Endodermal cell (in vitro differentiated cells): ENCODE results near the gene C9orf50. TPM values are rescaled to one million over a fixed set of nuclear protein-coding genes. Genes with fewer than 3 reads are reported as not detected.

ENCODE experiments used
- DNase-seq: peaks from one replicate; pipeline ENCODE4 v3.0.0-alpha.2; 2017
- H3K27ac ChIP-seq: 2 replicates; pipeline ENCODE4 v1.5.1; 2013; ENCODE audit warnings: mild to moderate bottlenecking, low read depth, low read length, moderate library complexity
- H3K27me3 ChIP-seq: 2 replicates; pipeline ENCODE4 v1.6.1; 2013; ENCODE audit warnings: mild to moderate bottlenecking, low read length, moderate library complexity; ENCODE audit not compliant: insufficient read depth, control insufficient read depth, poor library complexity, severe bottlenecking
- H3K36me3 ChIP-seq: 2 replicates; pipeline ENCODE4 v1.7.0; 2013; ENCODE audit warnings: mild to moderate bottlenecking, low read length, moderate library complexity; ENCODE audit not compliant: control insufficient read depth, insufficient read depth
- H3K4me1 ChIP-seq: one replicate; pipeline ENCODE4 v1.7.0; 2013; ENCODE audit warnings: low read length; ENCODE audit not compliant: control insufficient read depth, insufficient read depth
- H3K4me3 ChIP-seq: 2 replicates; pipeline ENCODE4 v1.5.1; 2013; ENCODE audit warnings: mild to moderate bottlenecking, low read length, moderate library complexity
- H3K9ac ChIP-seq: 2 replicates; pipeline ENCODE4 v1.6.1; 2013; ENCODE audit warnings: mild to moderate bottlenecking, low read length, moderate library complexity; ENCODE audit not compliant: poor library complexity, severe bottlenecking; ENCODE audit errors: extremely low read depth
- H3K9me3 ChIP-seq: 2 replicates; pipeline ENCODE4 v1.6.1; 2013; ENCODE audit warnings: mild to moderate bottlenecking, low read length, moderate library complexity; ENCODE audit not compliant: control insufficient read depth
- H3K27ac Mint-ChIP-seq: 2 replicates; pipeline ENCODE4 v1.8.0; 2020; ENCODE audit warnings: mixed read lengths
- H3K27me3 Mint-ChIP-seq: 2 replicates; pipeline ENCODE4 v1.8.0; 2021; ENCODE audit warnings: mild to moderate bottlenecking, mixed read lengths; ENCODE audit not compliant: insufficient read depth
- H3K36me3 Mint-ChIP-seq: 2 replicates; pipeline ENCODE4 v1.8.0; 2020; ENCODE audit warnings: low read depth, mixed read lengths
- H3K4me1 Mint-ChIP-seq: 2 replicates; pipeline ENCODE4 v1.8.0; 2020; ENCODE audit warnings: mixed read lengths
- H3K4me3 Mint-ChIP-seq: 2 replicates; pipeline ENCODE4 v1.8.0; 2020; ENCODE audit warnings: mild to moderate bottlenecking, moderate library complexity, mixed read lengths
- H3K9me3 Mint-ChIP-seq: 2 replicates; pipeline ENCODE4 v1.8.0; 2020; ENCODE audit warnings: mild to moderate bottlenecking, mixed read lengths
- CTCF ChIP-seq: fragments of 200-600 bp; sonication (generic); conservative IDR thresholded peaks from 2 replicates; pipeline ENCODE4 v1.5.0; 2021; ENCODE audit warnings: antibody characterized with exemption, mild to moderate bottlenecking
- WGBS, 2 experiments: methylation state at CpG; one replicate each; pipeline versions ENCODE4 v1.1.5 to v1.1.7; 2013; ENCODE audit warnings: missing lambda C conversion rate in 2 of 2, mixed read lengths in 1 of 2; ENCODE audit not compliant: insufficient coverage in 1 of 2, insufficient read length in 1 of 2; 5-methylcytosine and 5-hydroxymethylcytosine counted together
- total RNA-seq, 2 donors: library from RNA; stranded (reverse); fragmentation: NEBNext Ultra II Directional in 1 of 2; extraction: Animal tissue kit (Norgen Biotek cat#: 25700) in 1 of 2; gene quantifications; 2 replicates in 1 of 2; 3 replicates in 1 of 2; pipeline ENCODE4 v1.2.1, GENCODE V29; 2021

The C9orf50 gene
- total RNA-seq, 2 donors from 2014 or later, result not detected

DNA sequence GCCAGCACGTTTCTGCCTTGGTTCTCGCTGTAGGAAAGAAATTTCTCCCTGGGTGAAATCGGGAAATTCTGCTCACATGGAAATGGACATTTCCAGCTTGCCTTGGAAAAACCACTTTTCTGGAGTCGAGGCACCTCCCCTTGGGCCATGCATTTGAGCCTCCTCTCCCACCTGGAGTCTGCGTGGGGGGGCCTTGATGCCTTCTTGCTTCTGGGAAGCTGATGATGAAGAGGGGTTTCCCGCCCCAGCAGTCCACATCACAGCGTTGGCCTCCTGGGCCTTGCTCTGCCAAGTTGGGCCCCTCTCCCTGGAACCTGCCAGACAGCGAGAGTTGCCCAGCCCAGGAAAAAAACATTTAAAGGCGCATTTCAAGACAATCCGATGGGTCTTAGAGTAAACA is 22.8 kb upstream of the C9orf50 start:
- Mint-ChIP-seq H3K27ac (no peak overlapping the region), H3K4me3 (no peak overlapping the region), H3K36me3 (no peaks in the 10 kb centered on the region), H3K27me3 (no peaks in the 10 kb centered on the region), H3K4me1 (peaks cover 10% of the 10 kb centered on the region), H3K9me3 (no peaks in the 10 kb centered on the region)
- peaks cover 10% of the 10 kb centered on the region for H3K36me3 ChIP-seq
- H3K4me3 ChIP-seq, result no peak overlapping the region
- no peak for TF ChIP-seq CTCF
- no peaks in the 10 kb centered on the region for H3K9me3 ChIP-seq
- H3K27me3 ChIP-seq, result no peaks in the 10 kb centered on the region
- DNase-seq, result no peak
- H3K4me1 ChIP-seq, result peaks cover 6% of the 10 kb centered on the region
- H3K9ac ChIP-seq, result no peak overlapping the region
- H3K27ac ChIP-seq, result no peak overlapping the region
- 92 to 96% methylated on average over 7 to 8 of the region's 10 CpGs for WGBS, 2 experiments

DNA sequence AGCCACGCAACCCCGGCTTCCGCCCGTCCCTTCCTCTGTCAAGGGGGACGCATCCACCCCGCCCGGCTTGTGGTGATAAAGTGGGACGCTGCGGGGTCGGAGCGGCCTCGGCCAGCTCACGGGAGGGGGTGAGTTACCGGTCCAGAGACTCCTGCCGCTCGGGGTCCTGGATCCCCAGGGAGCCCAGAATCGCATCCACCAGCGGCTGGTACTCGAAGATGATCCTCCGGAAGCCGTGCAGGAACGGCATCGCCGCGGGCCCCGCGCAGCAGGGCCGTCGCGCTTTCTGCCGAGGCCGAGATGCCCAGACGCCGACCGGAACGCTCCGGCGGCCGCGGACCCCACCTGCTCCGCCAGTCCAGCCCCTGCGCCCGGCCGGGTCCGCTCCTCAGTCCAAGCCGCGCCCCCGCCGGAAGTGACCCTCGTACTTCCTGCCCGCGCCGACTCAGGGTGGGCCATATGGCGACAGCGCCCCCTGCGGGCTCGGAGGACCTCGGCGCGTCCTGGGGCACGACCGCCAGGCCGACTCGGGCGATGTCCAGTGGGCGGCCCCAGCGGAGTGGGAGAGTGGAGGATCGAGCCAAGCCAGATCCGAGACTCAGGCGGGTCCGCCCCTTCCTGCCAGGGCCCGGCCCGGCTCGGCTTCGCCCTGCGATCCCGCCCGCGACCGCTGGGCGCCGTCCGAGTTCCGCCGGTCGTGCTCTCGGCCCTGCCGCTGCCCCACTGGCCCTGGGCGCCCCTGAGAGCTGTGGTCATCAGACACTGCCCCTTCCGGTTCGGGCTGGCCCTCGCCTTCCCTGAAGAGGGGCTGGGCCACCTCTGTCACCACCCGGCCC is 21.1 kb upstream of the C9orf50 start, which contains the start of gene ASB6:
TSS of gene ASB6 (minus strand) at position 402 of the 836 bp plus-strand sequence. CDS start at position 250, 152 bp downstream.
- Histone ChIP-seq H3K27me3 (no peaks in the 10 kb centered on the region), H3K4me3 (peak within 1 kb of the TSS; percentile 92), H3K4me1 (peaks cover 6% of the 10 kb centered on the region), H3K36me3 (peaks cover 24% of the 10 kb centered on the region), H3K27ac (peak within 1 kb of the TSS; percentile 44), H3K9ac (peak within 1 kb of the TSS; percentile 68), H3K9me3 (no peaks in the 10 kb centered on the region)
- Mint-ChIP-seq H3K36me3 (peaks cover 12% of the 10 kb centered on the region), H3K4me1 (peaks cover 10% of the 10 kb centered on the region), H3K4me3 (peak within 1 kb of the TSS; percentile 69), H3K27me3 (no peaks in the 10 kb centered on the region), H3K27ac (peak within 1 kb of the TSS; percentile 89), H3K9me3 (no peaks in the 10 kb centered on the region)
- 0 to 1% methylated on average over 55 to 93 of the region's 93 CpGs for WGBS, 2 experiments
- DNase-seq, result peak; percentile 100
- TF ChIP-seq CTCF, result peak; percentile 100

DNA sequence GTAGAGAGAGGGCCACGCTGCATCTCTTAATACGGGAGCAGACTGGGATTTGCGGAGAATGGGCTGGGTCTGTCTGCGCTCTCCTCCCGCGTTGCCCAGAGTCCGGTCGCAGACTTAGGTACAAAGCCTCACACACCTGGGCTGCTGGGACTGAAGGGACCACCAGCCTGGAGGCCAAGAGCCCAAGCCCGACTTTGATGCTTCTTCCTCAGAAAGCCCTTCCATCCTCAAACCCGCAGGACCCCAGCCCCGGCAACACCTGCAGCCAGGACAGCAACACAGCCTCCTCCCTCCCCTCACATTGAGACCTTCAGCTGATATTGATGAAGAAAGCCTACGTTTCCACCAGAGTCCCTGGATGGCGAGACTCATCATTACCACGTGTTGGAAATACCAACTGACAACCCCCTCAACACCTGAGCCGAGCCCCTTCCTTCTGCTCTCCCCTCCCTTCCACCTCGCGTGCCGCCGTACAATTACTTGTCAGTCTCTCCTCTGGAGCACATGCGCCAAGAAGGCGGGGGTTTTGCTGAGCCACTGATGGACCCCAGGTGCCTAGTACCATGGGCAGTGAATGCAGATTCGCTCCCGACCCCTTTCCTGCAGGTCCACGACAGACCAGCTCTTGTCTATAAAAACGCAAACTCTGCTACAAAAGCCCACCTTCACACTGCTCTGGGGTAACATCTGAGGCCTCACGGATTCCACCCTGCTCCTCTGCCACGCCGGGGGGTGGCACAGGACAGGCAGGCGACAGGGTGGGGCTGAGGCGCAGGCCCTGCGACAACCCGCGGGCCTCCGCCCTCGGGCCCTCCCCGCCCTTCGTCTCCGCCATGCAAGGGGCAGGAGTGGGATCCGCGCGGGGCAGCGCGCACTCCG is 20.2 kb upstream of the C9orf50 start:
- Mint-ChIP-seq H3K27ac (no peak overlapping the region), H3K4me3 (peak overlapping the region; percentile 69), H3K27me3 (no peaks in the 10 kb centered on the region), H3K9me3 (no peaks in the 10 kb centered on the region), H3K4me1 (peaks cover 10% of the 10 kb centered on the region), H3K36me3 (peaks cover 12% of the 10 kb centered on the region)
- H3K4me3 ChIP-seq, result peak overlapping the region; percentile 92
- no peaks in the 10 kb centered on the region for H3K27me3 ChIP-seq
- no peaks in the 10 kb centered on the region for H3K9me3 ChIP-seq
- no peak for DNase-seq
- 28 to 44% methylated on average over 14 to 44 of the region's 44 CpGs for WGBS, 2 experiments
- TF ChIP-seq CTCF, result no peak
- H3K9ac ChIP-seq, result peak overlapping the region; percentile 68
- peaks cover 24% of the 10 kb centered on the region for H3K36me3 ChIP-seq
- peak overlapping the region; percentile 36 for H3K27ac ChIP-seq
- H3K4me1 ChIP-seq, result peaks cover 6% of the 10 kb centered on the region
